BE2C (cell line): ENCODE measurements around the gene UNKL.

Experiments used
- DNase-seq: peaks from one replicate; pipeline ENCODE4 v3.0.0-alpha.2; 2020
- H3K27me3 ChIP-seq: fragments of 250-450 bp; sonication (Bioruptor Pico); 2 replicates; pipeline ENCODE4 v1.5.1; 2020; ENCODE audit warnings: mild to moderate bottlenecking
- H3K36me3 ChIP-seq: fragments of 250-450 bp; sonication (Bioruptor Pico); 2 replicates; pipeline ENCODE4 v1.5.1; 2020; ENCODE audit warnings: mild to moderate bottlenecking
- H3K4me1 ChIP-seq: fragments of 250-450 bp; sonication (Bioruptor Pico); 2 replicates; pipeline ENCODE4 v1.5.1; 2020
- H3K4me3 ChIP-seq: 2 replicates; pipeline ENCODE4 v1.5.1; 2011; ENCODE audit warnings: low read depth, low read length
- H3K9me3 ChIP-seq: fragments of 250-450 bp; sonication (Bioruptor Pico); 2 replicates; pipeline ENCODE4 v1.5.1; 2020
- CTCF ChIP-seq: IDR thresholded peaks from 2 replicates; pipeline ENCODE4 v1.5.1; 2012; ENCODE audit warnings: mild to moderate bottlenecking, low read depth, low read length

The UNKL gene

DNA sequence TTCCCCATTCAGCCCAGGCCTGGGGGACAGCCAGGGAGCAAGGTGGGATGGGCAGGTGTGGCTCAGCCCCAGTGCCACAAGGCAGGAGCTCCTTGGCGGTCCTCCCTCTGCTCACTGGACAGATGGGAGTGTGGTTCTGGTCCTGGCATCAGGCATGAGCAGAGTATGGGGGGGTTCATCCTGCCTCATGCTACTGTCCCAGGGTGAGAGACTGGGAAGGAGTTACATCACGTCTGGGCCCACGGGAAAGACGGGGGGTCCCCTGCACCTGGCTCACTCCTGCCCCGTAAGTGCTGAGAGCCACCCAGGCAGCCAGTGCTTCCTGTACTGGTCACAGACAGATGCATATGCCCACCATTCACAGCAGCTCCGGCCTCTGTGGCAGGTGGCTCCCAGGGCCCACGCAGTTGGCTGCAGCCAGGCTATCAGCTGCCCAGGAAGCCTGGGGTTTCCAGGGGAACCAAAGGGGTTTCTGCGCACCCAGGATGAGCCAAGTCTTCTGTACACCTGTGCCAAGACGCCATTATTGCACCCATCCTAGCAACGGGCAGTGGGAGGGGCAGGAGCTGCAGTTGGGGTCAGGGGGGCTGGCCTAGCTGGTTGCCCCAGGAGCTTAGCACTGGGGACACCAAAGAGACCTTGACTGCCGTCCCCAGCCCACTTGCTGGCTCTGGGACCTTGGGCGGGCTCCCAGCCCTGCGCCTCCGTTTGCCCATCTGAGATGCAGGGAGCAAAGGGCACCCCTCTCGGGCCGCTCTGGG is 79.1 kb downstream of the UNKL start:
- Histone ChIP-seq H3K4me1 (peaks cover 7% of the 10 kb centered on the region; the same call in 1 of the 2 replicates), H3K36me3 (no peaks in the 10 kb centered on the region), H3K27me3 (peaks cover 78% of the 10 kb centered on the region), H3K4me3 (no peak overlapping the region), H3K9me3 (peaks cover 2% of the 10 kb centered on the region; the same call in 1 of the 2 replicates)
- TF ChIP-seq CTCF: no peak
- no peak for DNase-seq

- TF ChIP-seq CTCF: no peak
- no peaks in the 10 kb centered on the region for H3K36me3 ChIP-seq
- no peak overlapping the region for H3K4me3 ChIP-seq
- H3K27me3 ChIP-seq: peaks cover 78% of the 10 kb centered on the region
- peaks cover 7% of the 10 kb centered on the region; the same call in 1 of the 2 replicates for H3K4me1 ChIP-seq
- H3K9me3 ChIP-seq: peaks cover 5% of the 10 kb centered on the region; the same call in 1 of the 2 replicates
- DNase-seq: no peak
These were observed 79.8 kb downstream of the UNKL start for GRCh38 chr16:1334739-1335138.

DNA sequence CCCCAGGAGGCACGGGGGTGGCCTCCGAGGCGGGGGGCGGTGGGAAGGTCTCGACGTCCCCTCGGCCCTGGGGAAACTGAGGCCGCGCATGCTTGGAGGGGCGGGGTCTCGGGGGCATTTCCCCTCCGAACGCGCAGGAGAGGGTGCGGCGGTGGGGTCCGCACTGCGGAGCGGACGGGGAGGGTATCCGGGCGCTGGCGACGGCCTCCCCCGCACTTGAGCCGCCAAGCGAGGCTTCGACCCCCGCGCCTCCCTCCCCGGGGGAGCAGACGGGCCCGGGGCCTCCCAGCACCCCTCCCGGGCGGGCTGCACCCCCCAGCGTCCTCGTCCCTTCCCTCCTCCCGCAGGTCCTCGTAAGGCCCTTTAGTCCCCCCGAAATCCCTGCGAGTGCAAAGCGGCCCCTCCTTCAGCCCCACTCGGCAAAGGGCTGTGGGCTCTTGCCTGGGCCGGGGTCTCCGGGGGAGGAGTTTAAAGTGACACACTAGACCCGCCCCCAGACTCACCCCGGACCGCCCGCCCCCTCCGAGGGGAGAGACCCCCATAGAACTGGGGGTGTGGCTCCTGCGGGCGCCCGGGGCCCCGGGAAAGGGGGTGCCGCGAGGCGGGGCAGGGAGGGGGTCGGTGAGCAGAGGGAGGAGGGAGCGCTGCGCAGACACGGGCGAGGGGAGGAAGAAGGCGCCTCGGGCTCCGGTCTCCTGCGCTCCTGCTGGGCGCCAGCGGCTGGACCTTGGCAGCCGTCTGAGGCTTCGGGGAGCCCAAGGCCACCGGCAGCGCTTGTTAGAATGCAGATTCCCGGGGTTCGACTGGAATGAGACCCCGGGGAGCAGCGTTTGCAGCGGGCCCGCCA is 80.4 kb downstream of the UNKL start:
- no peak for TF ChIP-seq CTCF
- Histone ChIP-seq H3K4me1 (peaks cover 7% of the 10 kb centered on the region; the same call in 1 of the 2 replicates), H3K9me3 (peaks cover 5% of the 10 kb centered on the region; the same call in 1 of the 2 replicates), H3K27me3 (peaks cover 76% of the 10 kb centered on the region), H3K4me3 (no peak overlapping the region), H3K36me3 (no peaks in the 10 kb centered on the region)
- DNase-seq: no peak

DNA sequence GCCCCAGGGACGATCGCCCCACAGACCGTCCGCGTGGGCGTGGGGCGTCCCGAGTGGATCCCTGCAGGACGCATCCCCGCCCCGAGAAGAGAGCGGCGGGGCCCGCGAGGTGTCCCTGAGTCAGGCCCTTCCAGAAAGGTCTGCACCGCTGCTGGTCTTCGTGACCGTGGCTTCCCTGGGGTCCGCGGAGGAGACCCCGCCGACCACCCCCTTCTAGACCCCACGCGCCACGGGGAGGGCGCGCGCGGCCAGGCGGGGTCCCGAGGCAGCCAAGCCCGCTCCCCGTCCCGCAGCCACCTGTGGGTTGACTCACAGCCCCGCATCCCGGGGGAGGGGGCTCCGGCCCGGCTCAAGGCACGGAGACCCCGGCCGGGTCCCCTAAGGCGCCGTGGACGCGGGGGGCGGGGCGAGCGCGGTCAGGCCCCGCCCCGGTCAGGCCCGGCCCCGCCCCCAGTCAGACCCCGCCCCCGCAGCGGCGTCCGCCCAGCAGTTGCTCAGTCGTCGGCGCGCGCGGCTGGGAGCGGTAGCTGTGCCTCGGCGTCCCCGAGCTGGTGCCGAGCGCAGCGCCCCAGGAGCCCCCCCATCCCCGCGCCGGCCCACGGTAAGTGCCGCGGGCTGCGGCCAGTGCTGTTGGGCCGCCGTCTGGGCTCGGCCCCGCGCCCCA is 81.2 kb downstream of the UNKL start, which contains the start of gene BAIAP3:
Gene BAIAP3 (plus strand): TSS at position 497 of the 664 bp plus-strand sequence. CDS start 4,905 bp downstream, outside the sequence.
- peaks cover 7% of the 10 kb centered on the region; the same call in 1 of the 2 replicates for H3K4me1 ChIP-seq
- no peak for TF ChIP-seq CTCF

DNA sequence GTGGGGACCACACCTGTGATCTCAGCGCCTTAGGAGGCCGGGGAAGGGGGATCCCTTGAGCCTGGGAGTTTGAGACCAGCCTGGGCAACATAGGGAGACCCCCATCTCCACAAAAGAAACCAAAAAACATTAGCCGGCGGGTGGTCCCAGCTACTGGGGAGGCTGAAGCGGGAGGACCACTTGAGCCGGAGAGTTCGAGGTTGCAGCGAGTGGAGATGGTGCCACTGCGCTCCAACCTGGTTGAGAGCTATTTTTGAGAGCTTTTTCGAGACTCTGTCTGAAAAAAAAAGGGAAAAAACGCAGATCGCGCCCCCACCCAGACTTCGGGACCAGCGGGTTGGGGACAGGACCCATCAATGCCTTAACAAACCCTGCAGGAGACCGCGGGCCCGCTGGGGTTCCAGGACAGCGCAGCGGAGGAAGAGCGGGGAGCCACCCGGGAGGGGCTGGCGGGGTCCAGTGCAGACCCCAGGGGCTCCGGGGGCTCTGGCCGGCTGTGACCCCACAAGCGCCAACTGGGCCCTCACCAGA is 81.8 kb downstream of the UNKL start:
- TF ChIP-seq CTCF: no peak
- H3K27me3 ChIP-seq: peaks cover 65% of the 10 kb centered on the region
- no peak overlapping the region for H3K4me3 ChIP-seq

More for the DNA sequence above, 81.2 kb downstream of the UNKL start, which contains the start of gene BAIAP3:
- no peak within 1 kb of the TSS for H3K4me3 ChIP-seq
- H3K36me3 ChIP-seq: no peaks in the 10 kb centered on the region
- H3K9me3 ChIP-seq: peaks cover 5% of the 10 kb centered on the region; the same call in 1 of the 2 replicates
- peaks cover 69% of the 10 kb centered on the region for H3K27me3 ChIP-seq
- DNase-seq: peak; percentile 73

More for the DNA sequence above, 81.8 kb downstream of the UNKL start:
- peaks cover 7% of the 10 kb centered on the region; the same call in 1 of the 2 replicates for H3K4me1 ChIP-seq
- peaks cover 5% of the 10 kb centered on the region; the same call in 1 of the 2 replicates for H3K9me3 ChIP-seq
- DNase-seq: no peak
- no peaks in the 10 kb centered on the region for H3K36me3 ChIP-seq
